RWPE2 (cell line): ENCODE results near the gene GIT1.

Experiments
- ATAC-seq: fragments of 200-7000 bp; cut with Tn5 transposase; 3 replicates; pipeline ENCODE4 v1.9.1; 2021; ENCODE audit warnings: low read depth
- DNase-seq: peaks from one replicate; pipeline ENCODE4 v3.0.0-alpha.2; 2020; ENCODE audit warnings: low spot score
- H3K27ac ChIP-seq: fragments of 450-650 bp; 2 replicates; pipeline ENCODE4 v1.5.1; 2017; ENCODE audit warnings: mild to moderate bottlenecking; ENCODE audit not compliant: poor library complexity, severe bottlenecking
- H3K27me3 ChIP-seq: fragments of 250-450 bp; sonication (Bioruptor Pico); 2 replicates; pipeline ENCODE4 v1.5.1; 2021; ENCODE audit warnings: mild to moderate bottlenecking, moderate library complexity; ENCODE audit not compliant: insufficient read depth, poor library complexity, severe bottlenecking
- H3K36me3 ChIP-seq: fragments of 250-450 bp; sonication (Bioruptor Pico); 2 replicates; pipeline ENCODE4 v1.5.1; 2020; ENCODE audit warnings: low read depth, mild to moderate bottlenecking, moderate library complexity
- H3K4me1 ChIP-seq: fragments of 250-450 bp; sonication (Bioruptor Pico); 2 replicates; pipeline ENCODE4 v1.5.1; 2021; ENCODE audit warnings: mild to moderate bottlenecking, moderate library complexity; ENCODE audit not compliant: insufficient read depth, poor library complexity, severe bottlenecking
- H3K4me3 ChIP-seq: fragments of 250-450 bp; sonication (Bioruptor Pico); 2 replicates; pipeline ENCODE4 v1.5.1; 2021; ENCODE audit warnings: mild to moderate bottlenecking, moderate library complexity; ENCODE audit not compliant: severe bottlenecking
- H3K9me3 ChIP-seq: fragments of 250-450 bp; sonication (Bioruptor Pico); 2 replicates; pipeline ENCODE4 v1.5.1; 2021; ENCODE audit warnings: mild to moderate bottlenecking, moderate library complexity; ENCODE audit not compliant: severe bottlenecking
- CTCF ChIP-seq: fragments of 450-650 bp; IDR thresholded peaks from one replicate; pipeline ENCODE4 v1.5.1; 2017; ENCODE audit warnings: mild to moderate bottlenecking, moderate library complexity; ENCODE audit not compliant: poor library complexity, severe bottlenecking

The GIT1 gene

GRCh38 chr17:29576214-29577000 is 13.0 kb downstream of the GIT1 start:
- Histone ChIP-seq H3K36me3 (peaks cover 79% of the 10 kb centered on the region), H3K27ac (no peak overlapping the region), H3K4me3 (no peak overlapping the region), H3K27me3 (no peaks in the 10 kb centered on the region), H3K4me1 (no peaks in the 10 kb centered on the region), H3K9me3 (no peaks in the 10 kb centered on the region)
- ATAC-seq (no peak), DNase-seq (no peak)
- TF ChIP-seq CTCF: no peak

GRCh38 chr17:29575511-29576213 is 13.8 kb downstream of the GIT1 start:
- Histone ChIP-seq H3K4me1 (no peaks in the 10 kb centered on the region), H3K9me3 (no peaks in the 10 kb centered on the region), H3K27ac (no peak overlapping the region), H3K36me3 (peaks cover 71% of the 10 kb centered on the region), H3K4me3 (no peak overlapping the region), H3K27me3 (no peaks in the 10 kb centered on the region)
- no peak for DNase-seq
- ATAC-seq: no peak
- no peak for TF ChIP-seq CTCF

- no peak for ATAC-seq
Measured at GRCh38 chr17:29574732-29575510, 14.5 kb downstream of the GIT1 start.

GRCh38 chr17:29573871-29574731 is 15.3 kb downstream of the GIT1 start:
- DNase-seq (peak; percentile 49), ATAC-seq (no peak)
- Histone ChIP-seq H3K9me3 (no peaks in the 10 kb centered on the region), H3K36me3 (peaks cover 56% of the 10 kb centered on the region), H3K4me1 (peaks cover 3% of the 10 kb centered on the region), H3K27me3 (no peaks in the 10 kb centered on the region), H3K4me3 (no peak overlapping the region), H3K27ac (no peak overlapping the region)
- no peak for TF ChIP-seq CTCF

More at GRCh38 chr17:29574732-29575510, 14.5 kb downstream of the GIT1 start:
- Histone ChIP-seq H3K36me3 (peaks cover 64% of the 10 kb centered on the region), H3K27ac (no peak overlapping the region), H3K9me3 (no peaks in the 10 kb centered on the region), H3K4me3 (no peak overlapping the region), H3K27me3 (no peaks in the 10 kb centered on the region), H3K4me1 (no peaks in the 10 kb centered on the region)
- no peak for DNase-seq
- TF ChIP-seq CTCF: no peak
